AG04450 (cell line): ENCODE data around the gene ZNF107. TPM values are rescaled to one million over a fixed set of nuclear protein-coding genes. Genes with fewer than 3 reads are reported as not detected.
"Not testable (repeated sequence)": the region's sequence is repeated elsewhere in the genome, so short reads cannot be mapped to it uniquely, and the experiment has no call there.

ENCODE experiments used
- CTCF ChIA-PET: fragments of 300-600, 350-600 bp; formaldehyde crosslinking; extraction: SDS; loops from one replicate; lab custom pipeline; 2022; ENCODE audit warnings: antibody characterized with exemption, inconsistent platforms; lab: Charles Lee
- POLR2A ChIA-PET: fragments of 350-600 bp; formaldehyde crosslinking; extraction: SDS; loops from one replicate; lab custom pipeline; 2021; ENCODE audit warnings: antibody characterized with exemption, inconsistent platforms; lab: Yijun Ruan, JAX
- DNase-seq: peaks from one replicate; pipeline ENCODE4 v3.0.0-alpha.2; 2011; ENCODE audit warnings: low read depth, low spot score
- H3K27ac ChIP-seq: one replicate; pipeline ENCODE4 v1.5.1; 2012; ENCODE audit warnings: low read depth, low read length, control low read depth
- H3K27me3 ChIP-seq: one replicate; pipeline ENCODE4 v1.6.0; 2012; ENCODE audit warnings: low read length; ENCODE audit not compliant: control insufficient read depth, insufficient read depth
- H3K4me3 ChIP-seq: 2 replicates; pipeline ENCODE4 v1.5.1; 2011; ENCODE audit warnings: mild to moderate bottlenecking, low read depth, low read length, control low read depth
- H3K9me3 ChIP-seq: 2 replicates; pipeline ENCODE4 v1.5.1; 2012; ENCODE audit warnings: low read length; ENCODE audit not compliant: control insufficient read depth, insufficient read depth
- polyA plus RNA-seq: library from polyadenylated mRNA; depleted of rRNA; stranded (reverse); fragments of >200 nt; gene quantifications from 2 replicates; pipeline ENCODE4 v1.2.3, GENCODE V29; 2011
- TF ChIP-seq, protein P1 (sequence below): IDR thresholded peaks from 2 replicates; pipeline ENCODE4 v1.5.1; 2011; ENCODE audit warnings: low read depth, low read length, control low read depth, inconsistent platforms

ZNF107 gene
- polyA plus RNA-seq, 1 experiment, result 3.2 TPM

DNA sequence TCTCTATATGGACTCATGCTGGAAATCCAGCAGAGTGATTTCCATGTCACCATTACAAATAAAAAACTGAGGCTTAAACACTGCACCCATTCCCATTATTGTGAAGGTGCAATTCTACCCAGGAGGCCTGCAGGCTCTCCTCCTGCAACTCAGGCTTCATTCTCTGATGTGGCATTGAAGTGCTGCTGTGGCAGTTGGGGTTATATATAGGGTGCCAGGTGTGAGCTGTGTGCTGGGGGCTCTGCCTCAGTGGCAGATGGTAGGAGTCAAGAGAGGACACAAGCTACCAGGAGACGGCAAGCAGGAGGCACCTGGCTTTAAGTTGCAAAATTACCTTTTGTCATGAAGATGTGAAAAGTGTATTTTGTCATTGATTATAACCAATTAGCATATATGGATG lies 21.3 kb downstream of the ZNF107 start:
- no peaks in the 10 kb centered on the region for H3K27me3 ChIP-seq
- H3K27ac ChIP-seq, result no peak overlapping the region
- peaks cover 14% of the 10 kb centered on the region for H3K9me3 ChIP-seq
- ChIA-PET POLR2A (no interaction called here), CTCF (no interaction called here)
- H3K4me3 ChIP-seq, result no peak overlapping the region
- TF ChIP-seq, protein P1, sequence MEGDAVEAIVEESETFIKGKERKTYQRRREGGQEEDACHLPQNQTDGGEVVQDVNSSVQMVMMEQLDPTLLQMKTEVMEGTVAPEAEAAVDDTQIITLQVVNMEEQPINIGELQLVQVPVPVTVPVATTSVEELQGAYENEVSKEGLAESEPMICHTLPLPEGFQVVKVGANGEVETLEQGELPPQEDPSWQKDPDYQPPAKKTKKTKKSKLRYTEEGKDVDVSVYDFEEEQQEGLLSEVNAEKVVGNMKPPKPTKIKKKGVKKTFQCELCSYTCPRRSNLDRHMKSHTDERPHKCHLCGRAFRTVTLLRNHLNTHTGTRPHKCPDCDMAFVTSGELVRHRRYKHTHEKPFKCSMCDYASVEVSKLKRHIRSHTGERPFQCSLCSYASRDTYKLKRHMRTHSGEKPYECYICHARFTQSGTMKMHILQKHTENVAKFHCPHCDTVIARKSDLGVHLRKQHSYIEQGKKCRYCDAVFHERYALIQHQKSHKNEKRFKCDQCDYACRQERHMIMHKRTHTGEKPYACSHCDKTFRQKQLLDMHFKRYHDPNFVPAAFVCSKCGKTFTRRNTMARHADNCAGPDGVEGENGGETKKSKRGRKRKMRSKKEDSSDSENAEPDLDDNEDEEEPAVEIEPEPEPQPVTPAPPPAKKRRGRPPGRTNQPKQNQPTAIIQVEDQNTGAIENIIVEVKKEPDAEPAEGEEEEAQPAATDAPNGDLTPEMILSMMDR, result no peak
- DNase-seq, result no peak

DNA sequence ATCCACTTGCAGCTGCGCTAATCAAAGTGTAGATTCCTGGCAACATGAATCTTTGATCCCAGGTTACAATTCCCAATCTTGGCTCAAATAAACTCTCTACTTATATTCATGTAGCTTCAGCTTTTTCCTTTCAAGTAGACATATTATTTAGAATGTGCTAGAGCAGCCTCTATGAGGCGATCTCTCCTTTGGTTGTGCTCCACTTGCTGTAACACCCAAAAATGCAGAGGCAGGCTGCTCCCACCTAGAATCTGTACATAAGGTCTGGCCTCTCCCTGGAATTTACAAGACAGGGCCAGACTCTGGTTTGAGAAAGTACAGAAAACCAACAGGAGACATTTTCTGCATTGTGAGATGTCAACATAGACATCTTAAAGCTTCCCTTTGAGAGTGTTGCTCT lies 23.1 kb downstream of the ZNF107 start:
- Histone ChIP-seq H3K9me3 (peaks cover 16% of the 10 kb centered on the region), H3K27me3 (no peaks in the 10 kb centered on the region), H3K27ac (no peak overlapping the region), H3K4me3 (no peak overlapping the region)
- DNase-seq, result no peak
- ChIA-PET POLR2A (no interaction called here), CTCF (no interaction called here)
- TF ChIP-seq, protein P1, result no peak

DNA sequence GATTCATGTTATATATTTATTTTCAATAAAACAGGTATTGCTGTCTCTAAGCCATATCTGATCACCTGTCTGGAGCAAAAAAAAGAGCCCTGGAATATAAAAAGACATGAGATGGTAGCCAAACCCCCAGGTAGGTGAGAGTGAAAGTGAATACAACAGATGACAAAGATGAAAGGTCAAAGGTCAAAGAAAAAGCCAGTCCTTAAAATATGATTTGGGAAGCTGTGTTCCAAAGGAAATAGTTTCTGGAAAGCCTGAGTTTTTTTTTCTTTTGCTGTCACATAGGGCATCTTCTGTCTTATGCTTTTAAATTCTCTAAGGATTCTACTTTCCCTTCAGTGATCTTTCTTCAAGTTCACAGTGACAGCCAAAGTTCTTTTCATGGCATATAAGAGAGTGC lies 25.9 kb downstream of the ZNF107 start:
- Histone ChIP-seq H3K9me3 (peaks cover 15% of the 10 kb centered on the region), H3K27me3 (no peaks in the 10 kb centered on the region), H3K27ac (no peak overlapping the region), H3K4me3 (no peak overlapping the region)
- CTCF ChIA-PET, result no interaction called here
- TF ChIP-seq, protein P1, result no peak
- POLR2A ChIA-PET, result no interaction called here
- no peak for DNase-seq

DNA sequence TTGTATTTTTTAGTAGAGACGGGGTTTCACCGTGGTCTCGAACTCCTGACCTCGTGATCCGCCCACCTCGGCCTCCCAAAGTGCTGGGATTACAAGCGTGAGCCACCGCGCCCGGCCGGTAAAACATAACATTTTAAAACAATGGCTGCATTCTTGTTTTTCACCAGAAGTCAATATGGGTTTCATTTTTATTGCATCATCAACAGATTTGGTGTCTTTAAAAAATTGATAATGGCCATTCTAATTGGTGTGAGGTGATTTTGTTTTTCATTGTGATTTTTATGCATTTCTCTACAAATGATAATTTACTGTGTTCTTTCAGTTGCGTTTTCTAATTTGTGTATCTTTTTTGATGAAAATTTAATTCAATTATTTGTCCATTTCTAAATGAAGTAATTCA lies 31.9 kb downstream of the ZNF107 start:
- DNase-seq, H3K27ac ChIP-seq, CTCF ChIA-PET, H3K27me3 ChIP-seq, H3K4me3 ChIP-seq: not testable (repeated sequence)
- POLR2A ChIA-PET, result interaction anchor here (0.7 kb wide), 1 partner anchor 97 kb away, joined by 3 read pairs; no protein-coding TSS in a partner anchor
- H3K9me3 ChIP-seq, result peaks cover 49% of the 10 kb centered on the region

DNA sequence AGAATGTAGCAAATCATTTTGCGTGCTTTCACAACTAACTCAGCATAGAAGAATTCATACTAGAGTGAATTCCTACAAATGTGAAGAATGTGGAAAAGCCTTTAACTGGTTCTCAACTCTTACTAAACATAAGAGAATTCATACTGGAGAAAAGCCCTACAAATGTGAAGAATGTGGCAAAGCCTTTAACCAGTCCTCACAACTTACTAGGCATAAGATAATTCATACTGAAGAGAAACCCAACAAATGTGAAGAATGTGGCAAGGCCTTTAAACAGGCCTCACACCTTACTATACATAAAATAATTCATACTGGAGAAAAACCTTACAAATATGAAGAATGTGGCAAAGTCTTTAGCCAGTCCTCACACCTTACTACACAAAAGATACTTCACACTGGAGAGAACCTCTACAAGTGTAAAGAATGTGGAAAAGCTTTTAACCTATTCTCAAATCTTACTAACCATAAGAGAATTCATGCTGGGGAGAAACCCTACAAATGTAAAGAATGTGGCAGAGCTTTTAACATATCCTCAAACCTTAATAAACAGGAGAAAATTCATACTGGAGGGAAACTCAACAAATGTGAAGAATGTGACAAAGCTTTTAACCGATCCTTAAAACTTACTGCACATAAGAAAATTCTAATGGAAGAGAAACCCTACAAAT lies 40.8 kb downstream of the ZNF107 start:
- Histone ChIP-seq H3K9me3 (peaks cover 28% of the 10 kb centered on the region), H3K27me3 (no peaks in the 10 kb centered on the region), H3K27ac (no peak overlapping the region), H3K4me3 (no peak overlapping the region)
- TF ChIP-seq, protein P1, result no peak
- DNase-seq, result no peak
- ChIA-PET POLR2A (no interaction called here), CTCF (no interaction called here)

DNA sequence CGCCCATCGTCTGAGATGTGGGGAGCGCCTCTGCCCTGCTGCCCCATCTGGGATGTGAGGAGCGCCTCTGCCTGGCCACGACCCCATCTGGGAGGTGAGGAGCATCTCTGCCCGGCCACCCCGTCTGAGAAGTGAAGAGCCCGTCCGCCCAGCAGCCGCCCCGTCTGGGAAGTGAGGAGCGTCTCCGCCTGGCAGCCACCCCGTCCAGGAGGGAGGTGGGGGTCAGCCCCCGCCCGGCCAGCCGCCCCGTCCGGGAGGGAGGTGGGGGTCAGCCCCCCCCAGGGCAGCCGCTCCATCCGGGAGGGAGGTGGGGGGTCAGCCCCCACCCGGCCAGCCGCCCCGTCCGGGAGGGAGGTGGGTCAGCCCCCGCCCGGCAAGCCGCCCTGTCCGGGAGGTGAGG lies 52.0 kb downstream of the ZNF107 start:
- H3K27ac ChIP-seq, H3K4me3 ChIP-seq, H3K27me3 ChIP-seq, DNase-seq, CTCF ChIA-PET, POLR2A ChIA-PET: not testable (repeated sequence)
- peaks cover 30% of the 10 kb centered on the region for H3K9me3 ChIP-seq
